NCI-H524 treated with DMSO at 0.1 percent for 48 hours (cell line): ENCODE measurements around the gene LACTBL1.
A peak's percentile ranks its signal among the peaks of the same experiment; 100 is the strongest.

Experiments used
- DNase-seq: peaks from one replicate; lab custom pipeline; 2025; lab: John Stamatoyannopoulos, UW

Gene LACTBL1

DNA sequence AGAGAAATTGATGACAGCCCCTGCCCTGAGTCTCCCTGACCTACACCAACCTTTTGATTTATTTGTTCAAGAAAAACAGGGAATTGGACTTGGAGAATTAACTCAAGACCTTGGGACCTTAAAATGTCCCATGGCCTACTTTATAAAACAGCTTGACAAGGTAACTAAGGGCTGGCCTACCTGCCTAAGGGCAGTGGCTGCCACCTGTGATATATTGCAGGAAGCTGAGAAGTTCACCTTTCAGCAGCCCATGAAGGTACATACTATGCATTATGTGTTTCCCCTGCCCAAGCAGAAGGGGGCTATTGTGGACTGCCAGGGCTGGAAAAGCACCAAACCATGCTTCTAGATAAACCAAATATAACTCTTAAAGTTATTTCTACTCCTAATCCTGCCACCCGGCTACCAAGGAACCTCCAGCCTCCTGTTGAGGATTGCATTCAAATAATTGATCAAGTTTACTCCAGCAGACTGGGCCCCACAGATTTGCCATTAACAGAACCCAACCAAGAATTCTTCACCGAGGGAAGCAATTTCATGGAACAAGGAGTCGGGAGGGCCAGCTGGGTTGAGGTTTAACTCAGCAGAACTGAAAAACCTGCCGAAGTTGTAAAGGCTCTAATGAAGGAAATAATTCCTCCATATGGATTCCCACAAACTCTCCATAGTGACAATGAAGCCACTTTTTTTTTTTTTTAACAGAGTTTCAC is 28.2 kb downstream of the LACTBL1 start:
- no peak for DNase-seq

DNA sequence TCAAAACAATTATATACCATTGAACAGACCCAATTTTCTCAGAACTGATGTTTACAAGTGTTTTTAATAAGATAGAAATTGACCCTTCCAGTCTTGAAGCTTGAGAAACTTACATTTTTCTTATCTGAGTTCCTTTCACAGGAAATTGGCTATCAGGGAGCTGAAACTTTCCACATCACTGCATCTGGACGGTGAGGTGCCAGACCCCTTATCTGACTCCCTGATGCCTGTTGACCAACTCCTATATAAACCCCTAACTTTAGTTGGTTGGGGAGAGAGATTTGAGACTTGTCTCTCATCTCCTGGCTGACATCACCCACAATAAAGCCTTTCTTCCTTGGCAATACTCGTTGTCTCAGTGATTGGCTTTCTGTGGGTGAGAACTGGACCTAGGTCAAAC is 31.4 kb downstream of the LACTBL1 start:
- DNase-seq: no peak

DNA sequence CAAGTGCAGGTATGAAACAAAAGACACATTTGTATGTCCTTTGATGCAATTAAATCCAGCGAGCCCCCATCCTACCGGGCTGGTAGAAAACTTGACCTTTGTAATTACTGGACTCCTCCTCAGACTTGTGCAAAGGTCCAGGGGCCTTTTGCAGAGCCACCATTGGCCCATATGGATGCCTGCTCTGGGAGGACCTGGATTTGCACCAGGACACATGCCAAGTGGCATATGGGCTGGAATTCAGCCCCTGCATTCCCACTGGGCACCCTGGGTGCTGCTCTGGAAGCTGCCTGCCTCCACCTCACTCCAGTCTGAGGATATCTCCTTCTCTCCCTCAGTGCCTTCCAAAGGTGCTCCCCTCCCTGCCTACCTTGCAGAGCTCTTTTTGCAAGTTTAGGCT is 36.0 kb downstream of the LACTBL1 start:
- no peak for DNase-seq

DNA sequence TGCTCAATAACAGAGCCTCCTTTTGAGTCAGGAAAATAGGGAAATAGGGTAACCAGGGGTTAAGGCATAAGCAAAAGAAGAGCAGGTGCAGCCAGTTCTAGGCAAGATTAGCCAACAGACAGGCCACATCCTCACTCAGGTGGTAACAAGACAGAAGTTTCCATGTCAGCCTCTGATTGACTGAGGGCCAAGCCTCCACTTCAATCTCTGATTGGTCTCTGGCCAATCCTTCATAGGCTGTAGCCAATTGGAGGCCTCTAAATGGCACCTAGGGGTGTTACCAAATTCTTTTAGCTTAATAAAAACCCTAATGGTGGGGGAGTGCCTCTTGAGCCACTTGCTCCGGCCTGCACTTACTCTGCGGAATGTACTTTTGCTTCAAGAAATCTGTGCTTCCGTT is 37.2 kb downstream of the LACTBL1 start:
- no peak for DNase-seq

DNA sequence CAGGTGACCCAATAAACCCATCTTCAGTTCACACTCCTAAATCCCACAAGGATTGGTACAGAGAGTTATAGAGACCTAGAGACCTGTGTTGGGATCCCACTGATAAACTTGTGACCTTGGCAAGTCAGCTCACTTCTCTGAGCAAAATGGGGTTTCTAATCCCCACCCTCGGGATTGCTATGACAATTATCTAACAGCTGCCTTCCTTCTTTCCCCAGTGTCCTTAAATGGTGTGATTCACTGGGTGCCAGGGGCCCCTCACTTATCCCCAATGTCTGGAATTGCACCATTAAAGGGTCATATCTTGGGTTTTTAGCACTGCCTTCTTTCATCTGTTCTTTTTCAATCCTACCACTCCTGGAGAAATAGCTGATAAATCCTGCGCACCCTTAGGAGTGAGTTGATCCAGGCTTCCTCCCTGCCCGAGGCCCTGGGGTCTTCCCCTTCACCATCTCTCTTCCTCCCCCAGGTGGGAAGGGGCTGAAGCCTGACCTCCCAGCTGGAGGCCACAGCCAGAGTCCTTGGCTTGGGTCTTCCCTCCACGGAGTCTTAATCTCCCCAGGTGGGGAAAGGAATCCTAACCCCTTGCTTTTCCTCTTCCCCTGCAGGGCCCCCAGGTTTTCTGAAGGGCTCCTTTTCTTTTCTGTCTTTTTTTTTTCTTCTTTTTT is 39.7 kb downstream of the LACTBL1 start:
- DNase-seq: no peak

DNA sequence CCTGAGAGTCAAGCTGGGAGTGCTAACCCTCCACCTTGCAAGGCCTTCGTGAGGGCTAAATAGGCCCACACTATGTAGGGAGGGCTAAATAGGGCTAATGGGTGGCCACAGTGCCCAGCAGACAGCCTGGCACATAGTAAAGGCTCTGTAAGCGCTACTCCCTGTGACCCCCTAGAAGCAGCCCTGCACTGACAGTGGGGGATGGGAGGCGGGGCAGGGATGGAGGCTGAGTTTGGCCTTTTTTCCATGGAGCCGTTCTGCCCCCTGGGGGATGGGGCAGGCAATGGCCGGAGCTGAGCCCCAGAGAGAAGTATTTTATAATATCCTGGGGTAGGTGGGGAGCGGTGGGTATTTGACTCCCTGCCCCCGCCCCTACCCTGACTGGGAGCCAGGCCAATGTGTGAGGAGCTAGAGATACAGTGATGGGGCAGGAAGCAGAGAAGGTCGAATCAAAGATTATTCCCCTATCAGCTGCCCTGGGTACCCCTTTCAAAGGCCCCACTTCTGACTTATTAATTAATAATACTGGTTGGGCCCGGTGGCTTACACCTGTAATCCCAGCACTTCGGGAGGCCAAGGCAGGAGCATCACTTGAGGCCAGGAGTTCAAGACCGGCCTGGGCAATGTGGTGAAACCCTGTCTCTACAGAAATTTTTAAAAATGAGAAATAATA is 42.3 kb downstream of the LACTBL1 start:
- no peak for DNase-seq

DNA sequence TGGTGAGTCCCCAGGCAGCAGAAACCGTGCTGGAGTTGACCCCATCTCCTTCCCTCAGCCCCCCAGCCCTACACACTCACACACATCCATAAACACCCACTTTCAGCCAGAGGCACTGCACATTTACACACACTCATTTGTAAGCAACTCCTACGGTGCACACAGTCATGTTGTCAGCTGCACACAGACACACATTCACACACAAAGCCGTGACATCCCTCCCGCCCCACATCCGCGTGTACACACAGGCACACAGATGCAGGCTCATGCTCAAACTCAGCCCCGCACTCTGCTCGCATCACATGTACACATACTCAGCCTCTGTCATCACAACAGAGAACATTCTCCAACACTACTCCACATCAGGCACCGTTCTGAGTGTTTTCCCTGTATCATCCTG is 47.6 kb downstream of the LACTBL1 start:
- no peak for DNase-seq

DNA sequence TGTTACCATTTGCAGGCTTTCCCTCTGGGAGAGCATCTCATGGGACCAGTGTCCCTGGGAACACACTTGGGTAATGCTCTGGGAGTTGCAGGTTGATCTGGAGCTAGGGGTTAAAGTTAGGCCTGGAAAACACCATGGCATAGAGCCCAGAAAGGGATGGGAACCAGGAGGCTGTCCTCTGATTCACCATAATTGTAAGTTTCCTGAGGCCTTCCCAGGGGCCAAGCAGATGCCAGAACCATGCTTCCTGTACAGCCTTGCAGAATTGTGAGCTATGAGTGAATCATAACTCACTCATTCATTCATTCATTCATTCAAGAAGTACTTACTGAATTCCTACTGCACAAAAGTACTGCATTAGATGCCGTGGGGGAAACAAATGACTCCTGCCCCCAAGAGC is 50.0 kb downstream of the LACTBL1 start:
- DNase-seq: no peak

DNA sequence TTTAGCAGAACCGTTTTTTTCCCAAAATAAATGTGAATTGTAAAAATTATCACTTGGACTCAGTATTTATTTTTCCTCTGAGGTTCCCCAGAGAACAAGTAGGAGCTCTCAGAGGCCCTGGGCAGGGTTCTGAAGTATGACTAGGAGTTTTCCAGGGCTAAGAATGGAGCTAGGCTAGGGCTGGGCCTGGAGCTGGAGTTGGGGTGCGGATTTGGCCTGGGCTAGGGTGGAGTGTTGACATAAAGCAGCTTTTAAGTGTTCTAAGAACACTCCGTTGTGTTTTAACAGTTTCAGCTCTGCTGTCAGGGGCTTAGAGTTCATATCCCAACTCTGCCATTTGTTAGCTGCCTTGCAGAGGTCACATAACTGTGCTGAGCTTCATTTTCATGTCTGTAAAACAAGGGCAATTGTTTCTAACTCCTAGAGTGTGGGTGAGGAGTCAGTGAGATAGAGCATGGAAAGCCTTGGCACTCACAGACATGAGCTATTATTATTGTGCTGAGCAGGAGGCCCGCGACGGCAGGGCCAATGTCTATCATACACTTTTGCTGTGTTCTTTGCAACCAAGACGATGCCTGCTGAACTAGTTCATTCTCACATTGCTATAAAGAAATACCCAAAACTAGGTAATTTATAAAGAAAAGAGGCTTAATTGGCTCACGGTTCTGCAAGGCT is 51.1 kb downstream of the LACTBL1 start:
- DNase-seq: no peak

DNA sequence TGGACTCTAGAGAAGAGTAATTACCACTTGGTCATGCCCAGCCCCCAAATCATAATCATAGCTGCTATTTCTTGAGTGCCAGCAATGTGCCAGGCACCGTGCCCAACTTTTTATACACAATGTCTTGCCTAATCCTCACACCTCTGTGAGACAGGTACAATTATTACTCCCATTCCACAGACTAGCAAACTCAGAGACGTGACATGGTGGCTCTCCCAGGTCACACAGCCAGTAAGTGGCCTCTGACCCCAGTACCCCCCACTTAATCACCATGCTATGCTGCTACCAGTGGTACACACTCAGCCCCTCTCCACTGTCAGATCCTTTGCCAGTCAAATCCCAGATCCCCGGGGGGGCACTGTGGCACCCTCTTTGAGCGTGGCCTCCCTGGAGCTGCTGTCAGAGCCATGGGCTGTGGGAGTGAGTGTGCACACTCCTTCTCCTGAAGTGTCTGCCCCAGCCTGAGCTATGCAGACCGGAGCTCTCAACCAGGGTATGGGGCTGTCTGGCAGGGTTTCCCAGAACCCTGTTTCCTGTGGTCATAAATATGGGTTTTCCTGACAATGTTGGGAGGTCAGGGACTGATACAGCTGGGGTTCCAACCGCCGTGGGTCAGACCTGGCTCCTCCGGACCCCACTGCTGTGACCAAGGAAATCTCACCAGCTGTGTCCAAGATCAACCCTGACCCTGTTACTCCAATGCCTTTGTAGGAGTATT is 51.8 kb downstream of the LACTBL1 start:
- no peak for DNase-seq

DNA sequence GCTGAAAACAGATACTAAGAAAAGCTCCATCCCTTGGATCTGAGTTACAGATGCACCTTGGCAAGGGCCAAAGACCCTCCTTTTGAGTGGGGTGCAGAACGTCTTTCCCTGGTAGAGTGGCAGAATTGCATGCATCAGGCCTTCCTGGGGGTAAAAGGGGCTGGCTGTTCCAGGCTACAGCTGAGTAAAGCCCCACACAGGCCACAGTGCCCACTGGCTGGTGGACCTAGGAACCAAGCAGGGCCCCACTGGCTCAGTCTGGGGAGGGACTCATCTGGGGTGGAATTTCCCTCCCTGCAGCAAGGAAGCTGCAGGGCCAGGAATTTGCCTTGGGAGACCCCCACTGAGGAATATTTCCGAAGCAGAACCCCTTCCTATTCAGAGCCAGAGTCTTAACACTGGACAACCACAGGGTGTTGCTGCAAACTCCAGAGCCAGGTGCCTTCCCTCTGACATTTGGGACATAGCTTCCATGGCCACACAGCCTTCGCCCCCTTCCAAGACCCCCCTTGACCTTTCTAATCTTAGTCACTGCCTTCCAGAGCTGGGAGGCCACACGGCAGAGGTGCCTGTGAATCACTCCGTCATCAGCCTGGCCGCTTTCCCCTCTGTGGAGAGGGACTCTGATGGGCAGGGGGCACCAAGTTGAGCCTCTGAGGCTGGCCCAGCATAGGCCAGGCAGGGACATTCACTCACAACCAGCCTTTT is 52.5 kb downstream of the LACTBL1 start:
- DNase-seq: no peak

DNA sequence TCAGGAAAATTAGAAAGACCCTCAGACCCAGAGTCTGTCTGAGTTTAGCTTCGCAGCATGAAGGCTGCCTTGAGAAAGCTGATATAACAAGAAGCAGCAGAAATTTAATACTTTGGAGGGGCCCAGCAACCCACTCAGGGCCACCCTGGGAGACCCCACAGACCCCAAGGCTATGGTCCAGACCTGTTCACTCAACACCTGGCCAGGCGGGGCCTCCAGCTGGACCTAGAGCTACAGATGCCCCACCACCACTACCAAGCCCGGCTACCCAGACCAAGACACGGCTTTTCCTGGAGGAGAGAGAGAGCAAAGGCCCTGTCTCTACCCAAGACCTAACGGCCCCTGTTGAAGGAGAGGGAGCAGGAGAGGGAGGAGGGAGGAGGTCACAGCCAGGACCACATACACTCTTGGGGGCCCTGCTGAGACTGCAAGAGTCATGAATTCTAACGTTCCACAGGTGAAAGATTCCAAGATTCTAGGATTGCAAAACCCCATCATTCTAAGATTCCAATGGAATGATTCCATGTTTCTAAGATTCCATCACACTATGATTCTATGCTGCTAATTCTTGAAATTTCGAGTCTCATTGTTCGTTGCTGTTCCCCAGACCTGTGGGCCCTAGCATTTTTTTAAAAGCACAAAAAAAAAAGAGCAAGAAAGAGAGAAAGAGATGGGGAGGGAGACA is 53.2 kb downstream of the LACTBL1 start:
- DNase-seq: no peak

DNA sequence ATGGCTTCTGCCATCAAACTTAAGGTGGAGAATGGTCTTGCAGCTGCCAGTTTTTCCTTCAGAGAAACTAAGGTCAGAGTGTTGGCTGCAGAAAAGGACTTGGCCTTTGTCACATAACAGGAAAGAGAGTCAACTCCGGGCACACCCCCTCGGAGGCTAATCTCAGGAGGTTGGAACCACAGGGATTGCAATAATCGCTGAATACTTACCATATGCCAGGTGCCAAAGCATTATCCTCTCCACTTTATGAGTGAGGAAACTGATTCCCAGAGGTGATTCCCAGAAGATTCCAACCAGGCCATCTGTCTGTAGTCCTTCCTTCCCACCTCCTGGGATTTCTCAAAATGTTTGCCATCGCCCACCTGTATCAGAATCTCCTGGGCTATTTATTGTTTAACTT is 54.0 kb downstream of the LACTBL1 start:
- peak; percentile 76 for DNase-seq

DNA sequence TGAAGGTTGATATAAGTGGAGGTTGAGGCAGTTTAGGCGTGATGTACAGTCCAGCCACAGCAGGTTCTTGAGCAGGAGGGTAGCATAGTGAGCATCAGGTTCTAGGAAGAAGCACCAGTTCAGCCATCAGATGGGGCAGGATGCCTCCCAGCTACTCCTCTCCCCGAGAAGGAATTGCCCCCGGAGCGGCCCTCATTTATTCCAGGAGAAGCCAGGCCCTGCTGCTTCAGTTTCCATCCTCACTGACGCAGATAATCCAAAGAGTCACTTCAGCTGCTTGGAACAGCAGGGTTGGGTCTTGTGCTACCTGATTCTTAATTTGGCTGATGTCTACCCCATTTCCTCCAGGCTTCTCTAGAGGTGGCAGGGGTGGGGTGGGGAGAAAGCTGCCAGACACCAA is 54.7 kb downstream of the LACTBL1 start:
- DNase-seq: no peak

DNA sequence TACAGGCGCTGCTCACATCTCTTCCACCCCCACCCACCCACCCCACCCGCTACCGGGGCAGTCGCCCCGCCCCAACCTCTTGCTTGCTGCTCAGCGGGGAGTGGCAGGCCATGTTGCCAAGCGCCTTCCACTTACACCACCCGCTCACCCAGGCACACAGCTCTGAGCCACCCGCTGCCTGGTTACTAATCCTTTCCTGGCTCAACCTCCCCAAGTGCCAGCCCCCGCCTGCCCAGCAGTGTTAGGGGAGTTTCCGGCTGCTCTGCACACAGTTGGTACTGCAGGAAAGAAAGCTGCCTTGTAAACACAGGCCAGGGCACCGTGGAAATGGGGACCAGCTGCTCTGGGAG is 56.2 kb downstream of the LACTBL1 start:
- DNase-seq: peak; percentile 98

DNA sequence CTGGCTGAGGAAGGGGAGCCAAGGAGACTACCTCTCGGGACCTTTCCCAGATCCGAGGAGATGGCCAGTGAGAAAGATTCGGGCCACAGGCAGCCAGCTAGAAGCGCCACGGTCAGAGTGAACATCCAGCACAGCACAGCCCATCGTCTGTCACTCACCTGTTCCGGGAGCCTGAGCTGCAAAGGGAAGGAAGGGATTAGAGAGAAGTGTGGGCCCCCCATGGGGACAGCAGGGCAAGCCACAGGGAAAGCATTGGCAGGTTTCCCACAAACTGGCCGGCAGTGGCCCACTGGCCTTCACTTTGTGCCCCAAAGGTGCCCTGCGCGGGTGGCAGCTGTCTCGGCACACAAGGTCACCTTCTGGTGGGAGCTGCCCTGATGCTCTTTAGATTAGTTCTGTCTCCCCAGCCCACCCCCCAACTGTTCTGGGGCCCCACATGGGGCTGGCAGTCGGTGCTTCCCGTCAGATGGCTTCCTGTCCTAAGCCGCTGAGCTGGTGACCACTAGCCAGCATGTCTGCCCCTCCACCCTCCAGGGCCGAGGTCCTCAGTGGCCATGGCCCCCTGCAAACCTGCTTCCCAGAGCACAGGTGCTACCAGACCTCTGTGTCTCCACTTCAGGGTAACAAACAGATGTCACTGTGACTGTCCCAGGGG is 56.7 kb downstream of the LACTBL1 start:
- DNase-seq: peak; percentile 55

DNA sequence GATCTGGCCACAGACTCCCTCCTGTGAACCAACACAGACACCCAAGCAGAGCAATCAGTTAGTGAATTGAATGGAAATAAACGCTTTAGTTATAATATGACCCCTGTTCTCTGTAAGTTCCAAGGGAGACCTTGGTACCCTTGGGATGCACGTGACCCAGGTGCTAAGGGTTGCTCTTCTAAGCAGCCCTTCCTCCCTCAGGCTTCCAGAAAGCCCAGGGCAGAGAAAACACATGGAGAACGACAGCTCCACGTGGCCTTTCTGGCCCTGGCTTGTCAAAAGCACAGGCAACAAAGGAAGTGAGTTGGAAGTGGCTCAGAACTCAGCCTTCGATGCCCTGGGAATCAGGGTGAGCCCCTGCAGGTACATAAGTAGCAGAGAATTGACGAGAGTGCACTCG is 57.4 kb downstream of the LACTBL1 start:
- DNase-seq: no peak

DNA sequence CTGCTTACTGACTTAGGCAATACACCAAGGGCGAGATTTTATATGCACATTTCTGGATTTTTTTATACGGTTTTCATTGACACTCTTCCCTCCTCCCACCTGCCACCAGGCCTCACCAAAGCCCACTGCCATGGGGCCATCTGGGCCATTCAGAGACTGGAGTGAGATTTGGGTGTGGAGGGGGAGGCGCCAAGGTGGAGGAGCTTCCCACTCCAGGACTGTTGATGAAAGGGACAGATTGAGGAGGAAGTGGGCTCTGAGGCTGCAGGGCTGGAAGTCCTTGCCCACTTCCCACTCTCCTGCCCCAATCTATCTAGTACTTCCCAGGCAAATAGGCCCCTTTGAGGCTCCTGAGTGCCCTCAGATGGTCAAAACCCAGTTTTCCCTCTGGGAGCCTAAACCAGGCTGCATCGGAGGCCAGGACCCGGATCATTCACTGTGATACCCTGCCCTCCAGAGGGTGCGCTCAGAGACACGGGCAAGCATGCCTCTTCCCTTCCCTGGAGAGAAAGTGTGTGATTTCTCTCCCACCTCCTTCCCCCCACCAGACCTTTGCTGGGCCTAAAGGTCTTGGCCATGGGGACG is 57.9 kb downstream of the LACTBL1 start:
- DNase-seq: peak; percentile 45

DNA sequence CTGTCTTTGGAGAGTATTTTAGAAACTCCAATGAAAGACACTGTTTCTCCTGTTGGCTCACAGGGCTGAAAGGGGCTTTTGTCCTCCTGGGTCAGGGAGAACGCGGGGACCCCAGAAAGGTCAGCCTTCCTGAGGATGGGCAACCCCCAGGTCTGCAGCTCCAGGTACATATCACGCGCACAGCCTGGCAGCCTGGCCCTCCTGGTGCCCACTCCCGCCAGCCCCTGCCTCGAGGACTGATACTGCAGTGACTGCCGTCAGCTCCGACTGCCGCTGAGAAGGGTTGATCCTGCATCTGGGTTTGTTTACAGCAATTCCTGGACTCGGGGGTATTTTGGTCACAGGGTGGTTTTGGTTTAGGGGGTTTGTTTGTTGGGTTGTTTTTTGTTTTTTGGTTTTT is 58.5 kb downstream of the LACTBL1 start:
- no peak for DNase-seq
